Transverse colon (tissue), 4 donors: Measurements from ENCODE around the gene ATP8B4. TPM values are rescaled to one million over a fixed set of nuclear protein-coding genes. Genes with fewer than 3 reads are reported as not detected.

Experiments
- DNase-seq: peaks from one replicate; pipeline ENCODE4 v3.0.0-alpha.2; 2019
- H3K27ac ChIP-seq, 4 donors: fragments of 200-600 bp; sonication (generic); 2 replicates each; pipeline ENCODE4 v1.5.1; 2016 to 2018; ENCODE audit warnings: inconsistent platforms in 4 of 4
- H3K27me3 ChIP-seq: fragments of 200-600 bp; sonication (generic); 2 replicates; pipeline ENCODE4 v1.5.1; 2017; ENCODE audit warnings: inconsistent platforms
- H3K36me3 ChIP-seq, 4 donors: fragments of 200-600 bp; sonication (generic); 2 replicates each; pipeline ENCODE4 v1.5.1; 2017 to 2019; ENCODE audit warnings: inconsistent platforms in 4 of 4
- H3K4me1 ChIP-seq, 4 donors: fragments of 200-600 bp; sonication (generic); 2 replicates each; pipeline ENCODE4 v1.5.1; 2017 to 2020; ENCODE audit warnings: inconsistent platforms in 4 of 4
- H3K4me3 ChIP-seq, 4 donors: fragments of 200-600 bp; sonication (generic); 1 replicate in 1 of 4; 2 replicates in 3 of 4; pipeline versions ENCODE4 v1.5.1 to v1.6.1; 2017 to 2019; ENCODE audit warnings: inconsistent platforms in 4 of 4
- H3K9me3 ChIP-seq, 2 donors: fragments of 200-600 bp; sonication (generic); 2 replicates each; pipeline ENCODE4 v1.5.1; 2017 to 2019; ENCODE audit warnings: inconsistent platforms in 2 of 2
- CTCF ChIP-seq, 5 experiments: fragments of 200-600 bp in 3 of 5; fragments of 450-650 bp in 2 of 5; sonication (generic) in 3 of 5; IDR thresholded peaks; 1 replicate in 2 of 5; 2 replicates in 3 of 5; pipeline ENCODE4 v1.5.1; 2016 to 2017; ENCODE audit warnings: antibody characterized with exemption in 5 of 5, inconsistent platforms in 3 of 5, mild to moderate bottlenecking in 2 of 5, moderate library complexity in 1 of 5
- EP300 ChIP-seq: sonication (generic); formaldehyde crosslinking; IDR thresholded peaks from one replicate; pipeline ENCODE4 v1.6.1; 2017; ENCODE audit warnings: antibody characterized with exemption, low read depth
- POLR2A ChIP-seq: fragments of 450-650 bp; IDR thresholded peaks from one replicate; pipeline ENCODE4 v1.6.1; 2016; ENCODE audit warnings: antibody characterized with exemption, mild to moderate bottlenecking, moderate library complexity
- POLR2AphosphoS5 ChIP-seq, 3 donors: sonication (generic); formaldehyde crosslinking; IDR thresholded peaks; one replicate each; pipeline ENCODE4 v1.6.1; 2016; ENCODE audit warnings: antibody characterized with exemption in 3 of 3
- WGBS, 2 donors: methylation state at CpG; one replicate each; pipeline ENCODE4 v1.1.5; 2018; ENCODE audit warnings: low coverage in 1 of 2; 5-methylcytosine and 5-hydroxymethylcytosine counted together
- in situ Hi-C, 4 donors: fragments of 200-750 bp; cut with MboI; loops; one replicate each; pipeline versions ENCODE4 v1.15.0 to v1.15.1; 2017; ENCODE audit warnings: low sequenced_read_pairs in 3 of 4, low pct_ligation_motif_present in 1 of 4, low pct_unique_long_range_greater_than_20kb in 1 of 4
- intact Hi-C: fragments of 100-400 bp; cut with DNase I; formaldehyde crosslinking; loops from one replicate; pipeline ENCODE4 v1.15.1; 2023; ENCODE audit warnings: low total_unique reads
- total RNA-seq, 4 donors: library from RNA; depleted of rRNA; stranded (reverse); fragments of >200 nt; gene quantifications; one replicate each; pipeline ENCODE4 v1.1.0, GENCODE V29; 2016

The ATP8B4 gene
- total RNA-seq, 4 donors from 2014 or later, result 6.2 to 26.2 (median 8.5) TPM

DNA sequence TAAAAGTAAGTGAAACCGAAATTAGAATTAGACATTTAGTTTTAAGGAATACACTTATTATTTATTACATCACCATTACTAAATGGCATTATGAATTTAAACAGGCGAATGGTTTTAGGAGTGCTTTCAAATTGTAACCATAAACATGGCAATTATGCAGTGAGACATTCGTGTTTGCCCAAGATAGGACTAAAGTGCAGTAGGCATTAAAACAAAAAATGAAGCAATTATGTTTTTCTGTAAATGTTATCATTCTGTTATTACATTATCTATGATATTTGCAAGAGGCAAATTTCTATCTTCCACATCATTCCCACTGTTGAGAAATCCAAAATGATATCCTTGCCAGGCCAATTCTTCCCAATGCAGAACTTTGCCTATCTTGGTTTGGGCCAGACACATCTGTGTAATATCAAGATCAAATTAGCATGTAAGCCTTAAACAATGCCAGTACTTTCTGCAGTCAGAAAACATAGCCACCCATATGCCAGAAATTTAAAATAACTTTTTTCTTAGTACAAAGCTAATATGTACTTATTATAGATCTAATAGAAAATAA lies 156.9 kb downstream of the ATP8B4 start:
- Histone ChIP-seq H3K4me3 (no peak overlapping the region), H3K27ac (peak overlapping the region in 1 of 4 donors; percentile 10), H3K9me3 (peaks cover 0 to 11% of the 10 kb centered on the region in 2 donors), H3K27me3 (no peaks in the 10 kb centered on the region), H3K4me1 (no peaks in the 10 kb centered on the region), H3K36me3 (no peaks in the 10 kb centered on the region)
- DNase-seq, result no peak
- intact Hi-C loops (no loop called here), in situ Hi-C loops (no loop called here)
- no peak for TF ChIP-seq CTCF (IDR thresholded peaks at IDR 0.05)
- peak; percentile 23 to 41 (median 24) for TF ChIP-seq POLR2AphosphoS5 (IDR thresholded peaks at IDR 0.05)
- WGBS, 2 donors, result 54 to 60% methylated on average over 3 of the region's 3 CpGs

DNA sequence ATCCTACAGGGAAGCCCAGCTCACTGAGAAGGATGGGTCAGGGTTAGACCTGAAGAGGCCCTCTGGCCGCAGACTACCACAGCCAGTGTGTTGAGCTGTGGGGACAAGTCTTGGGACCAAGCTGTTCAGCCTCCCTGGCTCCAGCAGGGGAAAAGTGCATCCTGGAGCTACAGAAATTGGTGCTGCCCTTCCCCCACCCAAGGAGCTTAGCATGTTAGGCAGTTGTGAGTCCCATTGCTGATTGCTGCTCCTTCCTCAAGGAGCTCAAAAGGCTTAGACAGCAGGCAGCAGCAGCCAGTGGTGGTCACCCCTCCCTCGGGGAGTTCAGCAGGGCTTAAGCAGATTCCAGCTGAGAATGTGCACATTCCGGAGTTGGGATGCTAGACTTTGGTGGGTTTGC lies 165.6 kb downstream of the ATP8B4 start:
- Histone ChIP-seq H3K4me1 (no peaks in the 10 kb centered on the region), H3K27me3 (no peaks in the 10 kb centered on the region), H3K36me3 (no peaks in the 10 kb centered on the region), H3K4me3 (no peak overlapping the region), H3K27ac (no peak overlapping the region), H3K9me3 (peaks cover 0 to 2% of the 10 kb centered on the region in 2 donors)
- TF ChIP-seq CTCF (IDR thresholded peaks at IDR 0.05) (no peak), POLR2A (no peak), EP300 (no peak), POLR2AphosphoS5 (IDR thresholded peaks at IDR 0.05) (no peak)
- 71% methylated on average over 3 of the region's 3 CpGs; no CpG with 5 or more reads in 1 of the 2 donors for whole genome bisulfite sequencing, 2 donors
- DNase-seq, result no peak
- in situ Hi-C loops, result no loop called here
- intact Hi-C loops, result no loop called here

GRCh38 chr15:49946681-49947080 lies 172.4 kb downstream of the ATP8B4 start:
- no peaks in the 10 kb centered on the region for H3K27me3 ChIP-seq
- no peak overlapping the region for H3K4me3 ChIP-seq
- no peaks in the 10 kb centered on the region for H3K4me1 ChIP-seq
- in situ Hi-C loops, result no loop called here
- TF ChIP-seq EP300 (no peak), POLR2A (no peak), POLR2AphosphoS5 (IDR thresholded peaks at IDR 0.05) (no peak), CTCF (IDR thresholded peaks at IDR 0.05) (no peak)
- no peaks in the 10 kb centered on the region for H3K36me3 ChIP-seq
- intact Hi-C loops, result no loop called here
- no peak for DNase-seq
- 62% methylated on average over 2 of the region's 2 CpGs; no CpG with 5 or more reads in 1 of the 2 donors for WGBS, 2 donors
- peaks cover 14 to 17% of the 10 kb centered on the region in 2 donors for H3K9me3 ChIP-seq
- H3K27ac ChIP-seq, result no peak overlapping the region

DNA sequence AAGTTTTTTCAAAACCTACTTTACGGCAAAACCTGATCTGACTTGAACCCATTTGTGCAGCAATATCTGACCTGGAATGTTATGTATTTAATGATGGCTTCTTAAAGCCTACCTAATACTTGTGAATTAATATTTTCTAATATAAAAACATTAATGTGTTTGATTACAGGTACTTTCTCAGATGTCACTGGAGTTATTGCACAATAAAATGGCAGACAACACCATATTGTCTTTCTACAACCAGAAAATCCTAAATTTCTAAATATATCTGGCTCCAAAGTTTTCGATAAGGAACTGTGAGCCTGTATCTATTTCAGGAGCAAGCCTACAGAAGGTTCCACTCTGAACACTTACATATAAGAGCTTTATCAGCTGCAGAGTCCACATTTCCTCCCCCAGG lies 184.5 kb downstream of the ATP8B4 start:
- H3K27ac ChIP-seq, result no peak overlapping the region
- no peak overlapping the region for H3K4me3 ChIP-seq
- no peaks in the 10 kb centered on the region for H3K9me3 ChIP-seq
- 84 to 98% methylated on average over 2 of the region's 2 CpGs for WGBS, 2 donors
- no peaks in the 10 kb centered on the region for H3K4me1 ChIP-seq
- H3K27me3 ChIP-seq, result no peaks in the 10 kb centered on the region
- no peaks in the 10 kb centered on the region for H3K36me3 ChIP-seq
- in situ Hi-C loops (no loop called here), intact Hi-C loops (no loop called here)
- TF ChIP-seq POLR2A (no peak), EP300 (no peak), POLR2AphosphoS5 (IDR thresholded peaks at IDR 0.05) (no peak), CTCF (IDR thresholded peaks at IDR 0.05) (no peak)
- DNase-seq, result no peak
